Measurements from ENCODE around the gene PTPDC1. TPM values are rescaled to one million over a fixed set of nuclear protein-coding genes. Genes with fewer than 3 reads are reported as not detected.

The PTPDC1 gene
- total and polyA plus RNA-seq, 2 of the 8 experiments (the other 6 are each of a cell fraction or from before 2014, with no cell fraction given) = 4.1 to 7.3 TPM

GRCh38 chr9:94127806-94128205 lies 43.5 kb downstream of the PTPDC1 start (continued):
- TF ChIP-seq, protein P1, sequence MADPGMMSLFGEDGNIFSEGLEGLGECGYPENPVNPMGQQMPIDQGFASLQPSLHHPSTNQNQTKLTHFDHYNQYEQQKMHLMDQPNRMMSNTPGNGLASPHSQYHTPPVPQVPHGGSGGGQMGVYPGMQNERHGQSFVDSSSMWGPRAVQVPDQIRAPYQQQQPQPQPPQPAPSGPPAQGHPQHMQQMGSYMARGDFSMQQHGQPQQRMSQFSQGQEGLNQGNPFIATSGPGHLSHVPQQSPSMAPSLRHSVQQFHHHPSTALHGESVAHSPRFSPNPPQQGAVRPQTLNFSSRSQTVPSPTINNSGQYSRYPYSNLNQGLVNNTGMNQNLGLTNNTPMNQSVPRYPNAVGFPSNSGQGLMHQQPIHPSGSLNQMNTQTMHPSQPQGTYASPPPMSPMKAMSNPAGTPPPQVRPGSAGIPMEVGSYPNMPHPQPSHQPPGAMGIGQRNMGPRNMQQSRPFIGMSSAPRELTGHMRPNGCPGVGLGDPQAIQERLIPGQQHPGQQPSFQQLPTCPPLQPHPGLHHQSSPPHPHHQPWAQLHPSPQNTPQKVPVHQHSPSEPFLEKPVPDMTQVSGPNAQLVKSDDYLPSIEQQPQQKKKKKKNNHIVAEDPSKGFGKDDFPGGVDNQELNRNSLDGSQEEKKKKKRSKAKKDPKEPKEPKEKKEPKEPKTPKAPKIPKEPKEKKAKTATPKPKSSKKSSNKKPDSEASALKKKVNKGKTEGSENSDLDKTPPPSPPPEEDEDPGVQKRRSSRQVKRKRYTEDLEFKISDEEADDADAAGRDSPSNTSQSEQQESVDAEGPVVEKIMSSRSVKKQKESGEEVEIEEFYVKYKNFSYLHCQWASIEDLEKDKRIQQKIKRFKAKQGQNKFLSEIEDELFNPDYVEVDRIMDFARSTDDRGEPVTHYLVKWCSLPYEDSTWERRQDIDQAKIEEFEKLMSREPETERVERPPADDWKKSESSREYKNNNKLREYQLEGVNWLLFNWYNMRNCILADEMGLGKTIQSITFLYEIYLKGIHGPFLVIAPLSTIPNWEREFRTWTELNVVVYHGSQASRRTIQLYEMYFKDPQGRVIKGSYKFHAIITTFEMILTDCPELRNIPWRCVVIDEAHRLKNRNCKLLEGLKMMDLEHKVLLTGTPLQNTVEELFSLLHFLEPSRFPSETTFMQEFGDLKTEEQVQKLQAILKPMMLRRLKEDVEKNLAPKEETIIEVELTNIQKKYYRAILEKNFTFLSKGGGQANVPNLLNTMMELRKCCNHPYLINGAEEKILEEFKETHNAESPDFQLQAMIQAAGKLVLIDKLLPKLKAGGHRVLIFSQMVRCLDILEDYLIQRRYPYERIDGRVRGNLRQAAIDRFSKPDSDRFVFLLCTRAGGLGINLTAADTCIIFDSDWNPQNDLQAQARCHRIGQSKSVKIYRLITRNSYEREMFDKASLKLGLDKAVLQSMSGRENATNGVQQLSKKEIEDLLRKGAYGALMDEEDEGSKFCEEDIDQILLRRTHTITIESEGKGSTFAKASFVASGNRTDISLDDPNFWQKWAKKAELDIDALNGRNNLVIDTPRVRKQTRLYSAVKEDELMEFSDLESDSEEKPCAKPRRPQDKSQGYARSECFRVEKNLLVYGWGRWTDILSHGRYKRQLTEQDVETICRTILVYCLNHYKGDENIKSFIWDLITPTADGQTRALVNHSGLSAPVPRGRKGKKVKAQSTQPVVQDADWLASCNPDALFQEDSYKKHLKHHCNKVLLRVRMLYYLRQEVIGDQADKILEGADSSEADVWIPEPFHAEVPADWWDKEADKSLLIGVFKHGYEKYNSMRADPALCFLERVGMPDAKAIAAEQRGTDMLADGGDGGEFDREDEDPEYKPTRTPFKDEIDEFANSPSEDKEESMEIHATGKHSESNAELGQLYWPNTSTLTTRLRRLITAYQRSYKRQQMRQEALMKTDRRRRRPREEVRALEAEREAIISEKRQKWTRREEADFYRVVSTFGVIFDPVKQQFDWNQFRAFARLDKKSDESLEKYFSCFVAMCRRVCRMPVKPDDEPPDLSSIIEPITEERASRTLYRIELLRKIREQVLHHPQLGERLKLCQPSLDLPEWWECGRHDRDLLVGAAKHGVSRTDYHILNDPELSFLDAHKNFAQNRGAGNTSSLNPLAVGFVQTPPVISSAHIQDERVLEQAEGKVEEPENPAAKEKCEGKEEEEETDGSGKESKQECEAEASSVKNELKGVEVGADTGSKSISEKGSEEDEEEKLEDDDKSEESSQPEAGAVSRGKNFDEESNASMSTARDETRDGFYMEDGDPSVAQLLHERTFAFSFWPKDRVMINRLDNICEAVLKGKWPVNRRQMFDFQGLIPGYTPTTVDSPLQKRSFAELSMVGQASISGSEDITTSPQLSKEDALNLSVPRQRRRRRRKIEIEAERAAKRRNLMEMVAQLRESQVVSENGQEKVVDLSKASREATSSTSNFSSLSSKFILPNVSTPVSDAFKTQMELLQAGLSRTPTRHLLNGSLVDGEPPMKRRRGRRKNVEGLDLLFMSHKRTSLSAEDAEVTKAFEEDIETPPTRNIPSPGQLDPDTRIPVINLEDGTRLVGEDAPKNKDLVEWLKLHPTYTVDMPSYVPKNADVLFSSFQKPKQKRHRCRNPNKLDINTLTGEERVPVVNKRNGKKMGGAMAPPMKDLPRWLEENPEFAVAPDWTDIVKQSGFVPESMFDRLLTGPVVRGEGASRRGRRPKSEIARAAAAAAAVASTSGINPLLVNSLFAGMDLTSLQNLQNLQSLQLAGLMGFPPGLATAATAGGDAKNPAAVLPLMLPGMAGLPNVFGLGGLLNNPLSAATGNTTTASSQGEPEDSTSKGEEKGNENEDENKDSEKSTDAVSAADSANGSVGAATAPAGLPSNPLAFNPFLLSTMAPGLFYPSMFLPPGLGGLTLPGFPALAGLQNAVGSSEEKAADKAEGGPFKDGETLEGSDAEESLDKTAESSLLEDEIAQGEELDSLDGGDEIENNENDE (IDR thresholded peaks at IDR 0.05; ENCODE audit: insufficient replicate concordance, low read length) = no peak
- TF ChIP-seq CREB1 (IDR thresholded peaks at IDR 0.05) (no peak), KDM1A (IDR thresholded peaks at IDR 0.05; ENCODE audit: borderline replicate concordance, low read length) (no peak), E2F6 (IDR thresholded peaks at IDR 0.05) (no peak), SIN3A (conservative IDR thresholded peaks at IDR 0.05 in 1 of 2, IDR thresholded peaks at IDR 0.05 in 1 of 2; ENCODE audit: low read depth in 1 of 2, low read length in 2 of 2) (no peak), KDM5A (IDR thresholded peaks at IDR 0.05; ENCODE audit: low read length) (no peak), USF2 (IDR thresholded peaks at IDR 0.05; ENCODE audit: low read length) (no peak), EZH2 (IDR thresholded peaks at IDR 0.05; ENCODE audit: low read depth, low read length, severe bottlenecking) (no peak), EGR1 (IDR thresholded peaks at IDR 0.05; ENCODE audit: borderline replicate concordance, low read depth, low read length) (no peak), CBX8 (IDR thresholded peaks at IDR 0.05; ENCODE audit: borderline replicate concordance, low read depth, low read length) (no peak)
